Endothelial cell of umbilical vein (primary cell): ENCODE results near the gene SPTB. TPM values are rescaled to one million over a fixed set of nuclear protein-coding genes. Genes with fewer than 3 reads are reported as not detected.

Source experiments
- BruUV-seq: library from RNA; stranded (reverse); fragments of 400-500 nt; replicated peaks from 2 replicates; lab custom pipeline; 2021; lab: Mats Ljungman, UMichigan
- CTCF ChIA-PET: fragments of 300-600, 350-600 bp; sonication (Branson Sonifier 250); formaldehyde crosslinking; loops from one replicate; lab custom pipeline; 2021; ENCODE audit warnings: antibody characterized with exemption, inconsistent platforms; lab: Charles Lee
- POLR2A ChIA-PET: fragments of 300-600, 350-600 bp; sonication (Branson Sonifier 250); formaldehyde crosslinking; loops from one replicate; lab custom pipeline; 2021; ENCODE audit warnings: antibody characterized with exemption, inconsistent platforms; lab: Charles Lee
- DNase-seq: peaks from one replicate; pipeline ENCODE4 v3.0.0-alpha.2; 2011; ENCODE audit warnings: low read depth, low spot score
- FAIRE-seq: peaks from 2 replicates; lab custom pipeline; 2011; peaks lifted over from hg19 to GRCh38; lab: Jason Lieb, UNC
- H2AFZ ChIP-seq: 2 replicates; pipeline ENCODE4 v1.6.0; 2012; ENCODE audit warnings: low read depth, low read length, control low read depth, inconsistent platforms
- H3K27ac ChIP-seq: 2 replicates; pipeline ENCODE4 v1.5.1; 2011; ENCODE audit warnings: low read depth, mild to moderate bottlenecking, control low read depth, low read length, moderate library complexity; ENCODE audit not compliant: insufficient read depth
- H3K27me3 ChIP-seq, 2 experiments: 2 replicates each; pipeline versions ENCODE4 v1.6.0 to v1.6.1; 2011; ENCODE audit warnings: low read length in 2 of 2, mixed read lengths in 1 of 2; ENCODE audit not compliant: control insufficient read depth in 2 of 2, insufficient read depth in 2 of 2
- H3K36me3 ChIP-seq, 2 experiments: 2 replicates in 1 of 2; 3 replicates in 1 of 2; pipeline ENCODE4 v1.5.1; 2011; ENCODE audit warnings: low read length in 2 of 2, mild to moderate bottlenecking in 1 of 2, moderate library complexity in 1 of 2; ENCODE audit not compliant: control insufficient read depth in 2 of 2, insufficient read depth in 2 of 2; ENCODE audit errors: extremely low read depth in 1 of 2
- H3K4me1 ChIP-seq: 3 replicates; pipeline ENCODE4 v1.5.1; 2011; ENCODE audit warnings: mild to moderate bottlenecking, low read length; ENCODE audit not compliant: control insufficient read depth, insufficient read depth; ENCODE audit errors: extremely low read depth
- H3K4me2 ChIP-seq: 2 replicates; pipeline ENCODE4 v1.6.1; 2011; ENCODE audit warnings: low read length, control low read depth, mixed read lengths; ENCODE audit not compliant: insufficient read depth
- H3K4me3 ChIP-seq, 3 experiments: fragments of 200-600 bp in 1 of 3; sonication (generic), shearing (Covaris generic) in 1 of 3; replicated peaks in 1 of 3; 2 replicates each; pipeline ENCODE4 v1.5.1; 2011 to 2016; ENCODE audit warnings: control low read depth in 3 of 3, low read length in 3 of 3, mild to moderate bottlenecking in 2 of 3, inconsistent platforms in 1 of 3, low read depth in 1 of 3, moderate library complexity in 1 of 3; ENCODE audit not compliant: insufficient read depth in 1 of 3
- H3K79me2 ChIP-seq: 2 replicates; pipeline ENCODE4 v1.6.0; 2012; ENCODE audit warnings: low read length, inconsistent platforms; ENCODE audit not compliant: control insufficient read depth, insufficient read depth
- H3K9ac ChIP-seq: replicated peaks from 2 replicates; pipeline ENCODE3; 2011; ENCODE audit warnings: low read length, control low read depth; ENCODE audit not compliant: insufficient read depth; ENCODE audit errors: extremely low read depth
- H3K9me1 ChIP-seq: replicated peaks from 3 replicates; pipeline ENCODE4 v1.6.0; 2011; ENCODE audit warnings: mild to moderate bottlenecking, low read length; ENCODE audit not compliant: control insufficient read depth, insufficient read depth; ENCODE audit errors: extremely low read depth
- H3K9me3 ChIP-seq: replicated peaks from 2 replicates; pipeline ENCODE4 v1.5.1; 2012; ENCODE audit warnings: low read length, inconsistent platforms; ENCODE audit not compliant: control insufficient read depth, insufficient read depth
- H4K20me1 ChIP-seq: replicated peaks from 2 replicates; pipeline ENCODE3; 2011; ENCODE audit warnings: mild to moderate bottlenecking, low read length; ENCODE audit not compliant: control insufficient read depth, insufficient read depth; ENCODE audit errors: extremely low read depth
- CTCF ChIP-seq, 2 donors: IDR thresholded peaks; 1 replicate in 1 of 2; 2 replicates in 1 of 2; pipeline ENCODE4 v1.5.1; 2011; ENCODE audit warnings: low read length in 2 of 2, mild to moderate bottlenecking in 2 of 2, moderate library complexity in 2 of 2, control low read depth in 1 of 2, inconsistent platforms in 1 of 2, low read depth in 1 of 2; ENCODE audit not compliant: insufficient read depth in 1 of 2; ENCODE audit errors: extremely low read depth in 1 of 2
- EZH2 ChIP-seq: IDR thresholded peaks from 2 replicates; pipeline ENCODE4 v1.6.1; 2012; ENCODE audit warnings: borderline replicate concordance, low read depth, mild to moderate bottlenecking, moderate library complexity, low read length, inconsistent platforms; ENCODE audit not compliant: severe bottlenecking
- FOS ChIP-seq: IDR thresholded peaks from 2 replicates; pipeline ENCODE4 v1.6.1; 2011; ENCODE audit warnings: mild to moderate bottlenecking, low read length, moderate library complexity, borderline replicate concordance; ENCODE audit not compliant: insufficient read depth
- GATA2 ChIP-seq: IDR thresholded peaks from 2 replicates; pipeline ENCODE4 v1.7.0; 2011; ENCODE audit warnings: low read depth, mild to moderate bottlenecking, moderate library complexity, mixed read lengths, low read length; ENCODE audit not compliant: insufficient read length, insufficient read depth
- JUN ChIP-seq: IDR thresholded peaks from 2 replicates; pipeline ENCODE4 v1.6.1; 2011; ENCODE audit warnings: borderline replicate concordance, low read depth; ENCODE audit not compliant: insufficient read length, insufficient read depth
- MAX ChIP-seq: IDR thresholded peaks from 2 replicates; pipeline ENCODE4 v1.6.1; 2011; ENCODE audit not compliant: insufficient read depth, insufficient read length
- MYC ChIP-seq: IDR thresholded peaks from one replicate; pipeline ENCODE4 v1.6.1; 2011; ENCODE audit warnings: mild to moderate bottlenecking, low read depth, low read length
- dilution Hi-C: fragments of 300-500 bp; cut with MboI; formaldehyde crosslinking; loops from one replicate; pipeline ENCODE4 v1.15.0; 2019; ENCODE audit warnings: low sequenced_read_pairs; ENCODE audit not compliant: extremely low pct_ligation_motif_present
- intact Hi-C: fragments of 100-400 bp; cut with micrococcal nuclease; formaldehyde crosslinking; loops from one replicate; pipeline ENCODE4 v1.10.0; 2022
- polyA plus RNA-seq, 4 experiments: library from polyadenylated mRNA; depleted of rRNA in 3 of 4; stranded (reverse) in 3 of 4; unstranded in 1 of 4; fragments of >200 nt; gene quantifications; 2 replicates each; pipeline versions ENCODE4 v1.2.1 to v1.2.3, GENCODE V29; 2011 to 2012; ENCODE audit warnings: missing spikeins in 1 of 4
- total RNA-seq: library from RNA; stranded (reverse); gene quantifications from 2 replicates; pipeline ENCODE4 v1.2.3, GENCODE V29; 2021

Gene SPTB
- total and polyA plus RNA-seq, 2 donors (not counting 3 experiments of a cell fraction or from before 2014, with no cell fraction given) = 0.03 to 0.07 TPM

- intact Hi-C loops = no loop called here
- H2AFZ ChIP-seq = no peak overlapping the region
- CTCF ChIA-PET = interaction anchor here (1.2 to 7.4 kb wide), 3 partner anchors 12 to 32 kb away, joined by 4 to 84 read pairs (median 8); no protein-coding TSS in a partner anchor
- H3K9me1 ChIP-seq = no peaks in the 10 kb centered on the region
- H3K4me3 ChIP-seq = no peak overlapping the region
- H3K4me1 ChIP-seq = peaks cover 2% of the 10 kb centered on the region
- H3K27ac ChIP-seq = no peak overlapping the region
- no peaks in the 10 kb centered on the region for H3K36me3 ChIP-seq
- no TSS peak for BruUV-seq
- no peak overlapping the region for H3K9ac ChIP-seq
- POLR2A ChIA-PET = no interaction called here
- dilution Hi-C loops = no loop called here
- H4K20me1 ChIP-seq = no peaks in the 10 kb centered on the region
- peaks cover 51 to 82% of the 10 kb centered on the region in 2 experiments for H3K27me3 ChIP-seq
- no peaks in the 10 kb centered on the region for H3K79me2 ChIP-seq
- DNase-seq (no peak), FAIRE-seq (no peak)
- peak overlapping the region; percentile 31 for H3K4me2 ChIP-seq
- H3K9me3 ChIP-seq = no peaks in the 10 kb centered on the region
- TF ChIP-seq MYC (no peak), GATA2 (no peak), MAX (no peak), EZH2 (peak; percentile 55)
Observed at GRCh38 chr14:64878837-64879634, 671 bp downstream of the SPTB start.

GRCh38 chr14:64877846-64878245, 1.9 kb downstream of the SPTB start:
- peaks cover 2% of the 10 kb centered on the region for H3K4me1 ChIP-seq
- H3K79me2 ChIP-seq = no peaks in the 10 kb centered on the region
- FAIRE-seq (no peak), DNase-seq (no peak)
- TF ChIP-seq JUN (no peak), FOS (no peak), MYC (no peak), CTCF (IDR thresholded peaks at IDR 0.05; ENCODE audit: extremely low read depth in 1 of 2, insufficient read depth in 1 of 2, low read depth in 1 of 2, low read length in 2 of 2) (no peak), EZH2 (no peak), MAX (no peak)
- no peaks in the 10 kb centered on the region for H4K20me1 ChIP-seq
- no TSS peak for BruUV-seq
- no peaks in the 10 kb centered on the region for H3K9me1 ChIP-seq
- no peaks in the 10 kb centered on the region for H3K9me3 ChIP-seq
- H3K36me3 ChIP-seq = no peaks in the 10 kb centered on the region
- no peak overlapping the region for H3K4me3 ChIP-seq
- dilution Hi-C loops = no loop called here
- H3K27ac ChIP-seq = no peak overlapping the region
- ChIA-PET CTCF (interaction anchor here (0.7 to 7.4 kb wide), 4 partner anchors 13 to 55 kb away, joined by 3 to 84 read pairs (median 5); no protein-coding TSS in a partner anchor), POLR2A (no interaction called here)
- no peak overlapping the region for H3K9ac ChIP-seq
- intact Hi-C loops = no loop called here
- H3K4me2 ChIP-seq = no peak overlapping the region
- no peak overlapping the region for H2AFZ ChIP-seq
- H3K27me3 ChIP-seq = peaks cover 49 to 81% of the 10 kb centered on the region in 2 experiments
